ENCODE results near the gene UBE2E2. TPM values are rescaled to one million over a fixed set of nuclear protein-coding genes. Genes with fewer than 3 reads are reported as not detected.

Gene UBE2E2
- total RNA-seq, 2 experiments from 2014 or later: 14.1 to 20.2 TPM

- TF ChIP-seq, protein P1, sequence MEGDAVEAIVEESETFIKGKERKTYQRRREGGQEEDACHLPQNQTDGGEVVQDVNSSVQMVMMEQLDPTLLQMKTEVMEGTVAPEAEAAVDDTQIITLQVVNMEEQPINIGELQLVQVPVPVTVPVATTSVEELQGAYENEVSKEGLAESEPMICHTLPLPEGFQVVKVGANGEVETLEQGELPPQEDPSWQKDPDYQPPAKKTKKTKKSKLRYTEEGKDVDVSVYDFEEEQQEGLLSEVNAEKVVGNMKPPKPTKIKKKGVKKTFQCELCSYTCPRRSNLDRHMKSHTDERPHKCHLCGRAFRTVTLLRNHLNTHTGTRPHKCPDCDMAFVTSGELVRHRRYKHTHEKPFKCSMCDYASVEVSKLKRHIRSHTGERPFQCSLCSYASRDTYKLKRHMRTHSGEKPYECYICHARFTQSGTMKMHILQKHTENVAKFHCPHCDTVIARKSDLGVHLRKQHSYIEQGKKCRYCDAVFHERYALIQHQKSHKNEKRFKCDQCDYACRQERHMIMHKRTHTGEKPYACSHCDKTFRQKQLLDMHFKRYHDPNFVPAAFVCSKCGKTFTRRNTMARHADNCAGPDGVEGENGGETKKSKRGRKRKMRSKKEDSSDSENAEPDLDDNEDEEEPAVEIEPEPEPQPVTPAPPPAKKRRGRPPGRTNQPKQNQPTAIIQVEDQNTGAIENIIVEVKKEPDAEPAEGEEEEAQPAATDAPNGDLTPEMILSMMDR (IDR thresholded peaks at IDR 0.05): no peak
- DNase-seq: peak in 1 of 14 experiments; percentile 7
These were observed 69.0 kb downstream of the UBE2E2 start for GRCh38 chr3:23271876-23272741.

DNA sequence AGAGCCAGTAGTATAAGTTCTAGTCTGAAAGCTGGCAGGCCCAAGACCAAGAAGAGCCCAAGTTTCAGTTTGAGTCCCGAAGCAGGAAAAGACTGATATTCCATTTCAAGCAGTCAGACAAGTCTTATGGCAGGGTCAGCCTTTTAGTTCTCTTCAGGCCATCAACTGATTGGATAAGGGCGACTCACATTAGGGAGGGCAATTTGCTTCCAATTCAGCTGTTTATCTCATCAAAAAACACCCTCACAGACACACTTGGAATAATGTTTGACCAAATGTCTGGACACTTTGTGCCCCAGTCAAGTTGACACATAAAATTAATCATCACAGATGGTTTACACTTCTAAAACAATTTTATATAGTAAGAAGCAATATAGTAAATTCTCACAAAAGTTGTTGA, 69.7 kb downstream of the UBE2E2 start:
- POLR2A ChIA-PET: no interaction called here
- H3K4me1 ChIP-seq (ENCODE audit: insufficient read depth, low read length): no peaks in the 10 kb centered on the region
- no peaks in the 10 kb centered on the region for H3K27me3 ChIP-seq (ENCODE audit: control insufficient read depth in 1 of 2, insufficient read depth in 2 of 2, low read length in 2 of 2)
- H3K9me3 Mint-ChIP-seq: peaks cover 3% of the 10 kb centered on the region
- H3K36me3 ChIP-seq (ENCODE audit: insufficient read depth, low read length): no peaks in the 10 kb centered on the region
- no peak overlapping the region for H3K4me3 Mint-ChIP-seq
- TF ChIP-seq, protein P1 (IDR thresholded peaks at IDR 0.05): no peak
- no peak overlapping the region for H3K27ac ChIP-seq (ENCODE audit: low read depth in 1 of 2, low read length in 2 of 2)
- intact Hi-C loops (cut with DNase I, micrococcal nuclease): no loop called here
- H3K27me3 Mint-ChIP-seq: no peaks in the 10 kb centered on the region
- H3K4me3 ChIP-seq (ENCODE audit: low read length): no peak overlapping the region
- H3K27ac Mint-ChIP-seq: no peak overlapping the region
- peaks cover 0 to 10% of the 10 kb centered on the region in 2 experiments for H3K9me3 ChIP-seq (ENCODE audit: control insufficient read depth in 1 of 2, insufficient read depth in 1 of 2, low read length in 2 of 2)
- CTCF ChIA-PET: no interaction called here
- H3K36me3 Mint-ChIP-seq (ENCODE audit: low read depth): no peaks in the 10 kb centered on the region
- peaks cover 4% of the 10 kb centered on the region for H3K4me1 Mint-ChIP-seq (ENCODE audit: low read depth)
- ATAC-seq (ENCODE audit: poor library complexity): no peak
- no peak for DNase-seq

More at GRCh38 chr3:23271876-23272741, 69.0 kb downstream of the UBE2E2 start:
- no peaks in the 10 kb centered on the region for H3K27me3 Mint-ChIP-seq
- H3K36me3 Mint-ChIP-seq (ENCODE audit: low read depth): no peaks in the 10 kb centered on the region
- Histone ChIP-seq H3K4me1 (ENCODE audit: insufficient read depth, low read length) (no peaks in the 10 kb centered on the region), H3K9me3 (ENCODE audit: control insufficient read depth in 1 of 2, insufficient read depth in 1 of 2, low read length in 2 of 2) (peaks cover 0 to 10% of the 10 kb centered on the region in 2 experiments), H3K27ac (ENCODE audit: low read depth in 1 of 2, low read length in 2 of 2) (no peak overlapping the region), H3K36me3 (ENCODE audit: insufficient read depth, low read length) (no peaks in the 10 kb centered on the region), H3K4me3 (ENCODE audit: low read length) (no peak overlapping the region), H3K27me3 (ENCODE audit: control insufficient read depth in 1 of 2, insufficient read depth in 2 of 2, low read length in 2 of 2) (no peaks in the 10 kb centered on the region)
- ATAC-seq (ENCODE audit: poor library complexity): no peak
- H3K27ac Mint-ChIP-seq: no peak overlapping the region
- peaks cover 3% of the 10 kb centered on the region for H3K9me3 Mint-ChIP-seq
- CTCF ChIA-PET: no interaction called here
- H3K4me1 Mint-ChIP-seq (ENCODE audit: low read depth): peaks cover 4% of the 10 kb centered on the region
- POLR2A ChIA-PET: no interaction called here
- no peak overlapping the region for H3K4me3 Mint-ChIP-seq
- intact Hi-C loops (cut with DNase I, micrococcal nuclease): no loop called here

- CTCF ChIA-PET: no interaction called here
- no peak overlapping the region for H3K27ac Mint-ChIP-seq
These were observed 71.9 kb downstream of the UBE2E2 start for GRCh38 chr3:23275061-23275460.

More at GRCh38 chr3:23275061-23275460, 71.9 kb downstream of the UBE2E2 start:
- no peak overlapping the region for H3K27ac ChIP-seq (ENCODE audit: low read depth in 1 of 2, low read length in 2 of 2)
- Mint-ChIP-seq H3K36me3 (ENCODE audit: low read depth) (no peaks in the 10 kb centered on the region), H3K9me3 (peaks cover 3% of the 10 kb centered on the region), H3K4me1 (ENCODE audit: low read depth) (peaks cover 4% of the 10 kb centered on the region), H3K4me3 (no peak overlapping the region), H3K27me3 (no peaks in the 10 kb centered on the region)
- H3K36me3 ChIP-seq (ENCODE audit: insufficient read depth, low read length): no peaks in the 10 kb centered on the region
- TF ChIP-seq, protein P1 (IDR thresholded peaks at IDR 0.05): no peak
- H3K4me1 ChIP-seq (ENCODE audit: insufficient read depth, low read length): no peaks in the 10 kb centered on the region
- POLR2A ChIA-PET: no interaction called here
- no peak overlapping the region for H3K4me3 ChIP-seq (ENCODE audit: low read length)
- peaks cover 0 to 10% of the 10 kb centered on the region in 2 experiments for H3K9me3 ChIP-seq (ENCODE audit: control insufficient read depth in 1 of 2, insufficient read depth in 1 of 2, low read length in 2 of 2)
- intact Hi-C loops (cut with DNase I, micrococcal nuclease): no loop called here
- no peaks in the 10 kb centered on the region for H3K27me3 ChIP-seq (ENCODE audit: control insufficient read depth in 1 of 2, insufficient read depth in 2 of 2, low read length in 2 of 2)
- no peak for ATAC-seq (ENCODE audit: poor library complexity)
- DNase-seq: no peak

All from CD4-positive, alpha-beta T cell (primary cell).